Sigmoid colon (tissue), 4 donors: ENCODE results near the gene SLC17A7.

Source experiments
- CTCF ChIP-seq, 4 experiments: fragments of 450-650 bp in 3 of 4; fragments of 200-600 bp in 1 of 4; IDR thresholded peaks; one replicate each; pipeline ENCODE4 v1.5.1; 2016 to 2019; ENCODE audit warnings: antibody characterized with exemption in 4 of 4, mild to moderate bottlenecking in 3 of 4, moderate library complexity in 2 of 4
- EP300 ChIP-seq, 4 donors: sonication (generic); formaldehyde crosslinking; IDR thresholded peaks; one replicate each; pipeline ENCODE4 v1.6.1; 2017; ENCODE audit warnings: antibody characterized with exemption in 4 of 4
- POLR2A ChIP-seq, 2 donors: fragments of 450-650 bp; IDR thresholded peaks; one replicate each; pipeline ENCODE4 v1.6.1; 2016; ENCODE audit warnings: antibody characterized with exemption in 2 of 2, mild to moderate bottlenecking in 2 of 2, moderate library complexity in 2 of 2
- POLR2AphosphoS5 ChIP-seq, 4 donors: sonication (generic); formaldehyde crosslinking; IDR thresholded peaks; one replicate each; pipeline ENCODE4 v1.6.1; 2017; ENCODE audit warnings: antibody characterized with exemption in 4 of 4

- TF ChIP-seq POLR2A (IDR thresholded peaks at IDR 0.05) (no peak), CTCF (IDR thresholded peaks at IDR 0.05) (no peak), EP300 (IDR thresholded peaks at IDR 0.05) (no peak), POLR2AphosphoS5 (IDR thresholded peaks at IDR 0.05) (no peak)
Measured at GRCh38 chr19:49434907-49435583, 6.3 kb downstream of the SLC17A7 start.
